Kidney epithelial cell (primary cell): ENCODE data around the gene CAMTA1. TPM values are rescaled to one million over a fixed set of nuclear protein-coding genes. Genes with fewer than 3 reads are reported as not detected.

Experiments
- DNase-seq: peaks from one replicate; pipeline ENCODE4 v3.0.0-alpha.2; 2010; ENCODE audit warnings: low read depth
- H3K27me3 ChIP-seq: 2 replicates; pipeline ENCODE4 v1.6.0; 2011; ENCODE audit warnings: low read length; ENCODE audit not compliant: control insufficient read depth, insufficient read depth
- H3K36me3 ChIP-seq: 2 replicates; pipeline ENCODE4 v1.5.1; 2011; ENCODE audit warnings: low read length; ENCODE audit not compliant: control insufficient read depth, insufficient read depth
- H3K4me3 ChIP-seq: 2 replicates; pipeline ENCODE4 v1.5.1; 2011; ENCODE audit warnings: low read depth, mild to moderate bottlenecking, control low read depth, low read length
- CTCF ChIP-seq: IDR thresholded peaks from 2 replicates; pipeline ENCODE4 v1.5.1; 2011; ENCODE audit warnings: mild to moderate bottlenecking, moderate library complexity, low read length, control low read depth, inconsistent platforms; ENCODE audit not compliant: insufficient read depth, poor library complexity, severe bottlenecking
- total RNA-seq: library from RNA; depleted of rRNA; stranded (reverse); fragments of >200 nt; gene quantifications from 2 replicates; pipeline ENCODE4 v1.2.3, GENCODE V29; 2015

CAMTA1 gene
- total RNA-seq, 1 donor from 2014 or later = 76.5 TPM

DNA sequence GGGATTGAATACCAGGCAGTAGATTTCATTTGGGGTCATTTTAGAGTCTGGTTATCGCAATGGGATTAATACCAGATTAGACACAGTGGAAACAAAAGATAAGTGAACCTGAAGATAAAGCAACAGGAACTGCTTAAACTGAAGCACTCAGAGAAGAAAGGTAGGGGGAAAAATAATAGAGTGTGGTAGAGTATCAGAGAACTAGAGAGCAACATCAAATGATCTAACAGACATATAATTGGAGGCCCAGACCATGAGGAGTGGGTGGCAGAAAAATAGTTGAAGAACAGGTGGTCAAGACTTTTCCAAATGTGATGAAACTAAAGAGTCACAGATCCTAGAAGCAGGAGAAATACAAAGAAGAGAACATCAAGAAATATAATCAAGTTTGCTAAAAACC, 484.3 kb downstream of the CAMTA1 start:
- H3K36me3 ChIP-seq = no peaks in the 10 kb centered on the region
- no peak for DNase-seq
- TF ChIP-seq CTCF = no peak
- no peak overlapping the region for H3K4me3 ChIP-seq
- no peaks in the 10 kb centered on the region for H3K27me3 ChIP-seq

DNA sequence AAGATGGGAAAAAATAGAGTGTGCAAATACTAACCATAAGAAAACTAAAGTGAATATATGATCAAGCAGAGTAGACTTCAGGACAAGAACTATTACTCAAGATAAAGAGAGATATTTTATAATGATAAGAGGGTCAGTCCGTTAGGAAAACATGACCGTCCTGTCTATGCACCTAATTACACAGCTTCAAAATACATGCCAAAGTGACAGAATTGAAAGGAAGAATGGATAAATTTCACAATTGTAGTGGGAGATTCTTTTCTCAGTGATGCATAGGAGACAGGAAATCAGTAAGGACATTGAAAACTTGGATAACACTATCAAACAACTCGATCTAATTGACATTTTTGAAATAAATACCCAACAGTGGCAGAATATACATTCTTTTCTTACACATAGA, 489.0 kb downstream of the CAMTA1 start:
- Histone ChIP-seq H3K4me3 (no peak overlapping the region), H3K27me3 (no peaks in the 10 kb centered on the region), H3K36me3 (no peaks in the 10 kb centered on the region)
- no peak for DNase-seq
- no peak for TF ChIP-seq CTCF

DNA sequence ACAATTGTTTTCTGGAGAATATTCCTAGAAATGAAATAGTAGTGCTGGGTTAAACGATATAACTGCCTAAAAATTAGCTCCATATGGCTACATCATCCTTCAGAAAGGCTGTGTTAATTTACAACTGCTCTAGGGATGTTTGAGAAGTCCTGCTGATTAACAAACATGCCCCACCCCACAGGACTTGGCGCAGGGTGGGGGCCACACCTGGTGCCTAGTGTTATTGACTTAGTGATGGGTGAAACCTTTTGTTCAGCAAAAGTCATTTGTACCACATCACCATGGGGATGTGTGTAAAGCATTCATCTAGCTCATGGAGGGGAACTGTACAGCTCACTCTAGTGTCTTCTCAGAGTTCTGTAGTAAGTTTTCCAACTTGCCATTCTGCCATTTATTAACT, 492.8 kb downstream of the CAMTA1 start:
- no peak for TF ChIP-seq CTCF
- DNase-seq = no peak
- Histone ChIP-seq H3K4me3 (no peak overlapping the region), H3K36me3 (no peaks in the 10 kb centered on the region), H3K27me3 (no peaks in the 10 kb centered on the region)

- Histone ChIP-seq H3K4me3 (no peak overlapping the region), H3K27me3 (no peaks in the 10 kb centered on the region), H3K36me3 (no peaks in the 10 kb centered on the region)
- no peak for DNase-seq
- no peak for TF ChIP-seq CTCF
These were observed 493.8 kb downstream of the CAMTA1 start for GRCh38 chr1:7278827-7279765.

GRCh38 chr1:7279769-7280168, 494.5 kb downstream of the CAMTA1 start:
- no peak for TF ChIP-seq CTCF
- no peaks in the 10 kb centered on the region for H3K36me3 ChIP-seq
- no peak for DNase-seq
- H3K27me3 ChIP-seq = no peaks in the 10 kb centered on the region
- H3K4me3 ChIP-seq = no peak overlapping the region
